HG02759 (cell line): ENCODE measurements around the gene BIRC3.
"Not testable (repeated sequence)": the region's sequence is repeated elsewhere in the genome, so short reads cannot be mapped to it uniquely, and the experiment has no call there.

Experiments
- ATAC-seq: cut with Tn5 transposase; IDR thresholded peaks from one replicate; pipeline ENCODE4 v1.9.1; 2021; ENCODE audit warnings: mild to moderate bottlenecking, moderate library complexity; ENCODE audit not compliant: unreplicated experiment

BIRC3 gene

GRCh38 chr11:102367364-102367763 lies 50.1 kb downstream of the BIRC3 start:
- no peak for ATAC-seq

- peak; percentile 100 for ATAC-seq
These were observed 51.2 kb downstream of the BIRC3 start for GRCh38 chr11:102368472-102368871.

DNA sequence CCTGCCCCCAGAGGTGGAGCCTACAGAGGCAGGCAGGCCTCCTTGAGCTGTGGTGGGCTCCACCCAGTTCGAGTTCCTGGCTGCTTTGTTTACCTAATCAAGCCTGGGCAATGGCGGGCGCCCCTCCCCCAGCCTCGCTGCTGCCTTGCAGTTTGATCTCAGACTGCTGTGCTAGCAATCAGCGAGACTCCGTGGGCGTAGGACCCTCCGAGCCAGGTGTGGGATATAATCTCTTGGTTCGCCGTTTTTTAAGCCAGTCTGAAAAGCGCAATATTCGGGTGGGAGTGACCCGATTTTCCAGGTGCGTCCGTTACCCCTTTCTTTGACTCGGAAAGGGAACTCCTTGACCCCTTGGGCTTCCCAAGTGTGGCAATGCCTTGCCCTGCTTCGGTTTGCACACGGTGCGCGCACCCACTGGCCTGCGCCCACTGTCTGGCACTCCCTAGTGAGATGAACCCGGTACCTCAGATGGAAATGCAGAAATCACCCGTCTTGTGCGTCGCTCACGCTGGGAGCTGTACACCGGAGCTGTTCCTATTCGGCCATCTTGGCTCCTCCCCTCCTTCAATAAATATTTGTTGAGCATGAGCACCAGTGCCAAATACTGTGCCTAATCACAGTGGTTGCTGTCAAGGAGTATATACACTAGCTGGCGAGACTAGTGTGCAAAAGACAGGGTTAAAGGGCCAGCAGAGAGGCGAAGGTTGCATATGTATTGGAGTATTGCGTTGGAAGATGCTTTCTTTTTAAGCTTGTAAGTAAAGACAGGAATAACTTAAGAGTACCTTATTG lies 57.5 kb downstream of the BIRC3 start:
- ATAC-seq, result not testable (repeated sequence)

DNA sequence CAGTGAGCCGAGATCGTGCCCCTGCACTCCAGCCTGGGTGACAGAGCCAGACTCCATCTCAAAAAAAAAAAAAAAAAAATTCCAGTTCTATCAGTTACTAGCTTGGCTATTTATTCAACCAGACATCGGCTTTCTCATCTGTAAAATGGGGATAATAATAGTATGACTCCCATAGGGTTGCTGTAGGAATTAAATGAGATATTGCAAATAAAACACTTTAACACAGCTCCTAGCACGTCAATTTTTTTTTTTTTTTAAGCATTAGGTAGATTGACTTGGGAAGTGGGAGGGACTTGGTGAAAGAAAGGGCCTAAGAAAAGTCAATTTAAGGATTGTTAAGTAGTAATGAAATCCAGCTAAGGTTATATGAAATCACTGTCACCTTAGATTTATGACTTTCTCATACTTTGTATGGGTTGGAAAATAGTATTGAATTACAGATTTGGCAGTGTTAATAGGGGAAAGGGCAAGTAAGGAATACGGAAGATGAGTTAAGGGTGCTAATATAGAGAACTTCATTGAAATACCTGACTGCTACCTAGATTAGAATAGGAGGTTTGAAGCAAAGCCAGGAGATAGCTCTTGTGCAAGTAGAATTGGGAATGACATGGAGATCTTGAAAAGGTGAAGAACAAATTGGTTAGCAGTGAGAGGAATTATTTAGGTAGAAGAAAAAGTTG lies 58.6 kb downstream of the BIRC3 start:
- no peak for ATAC-seq

GRCh38 chr11:102377891-102378290 lies 60.6 kb downstream of the BIRC3 start:
- ATAC-seq, result no peak

DNA sequence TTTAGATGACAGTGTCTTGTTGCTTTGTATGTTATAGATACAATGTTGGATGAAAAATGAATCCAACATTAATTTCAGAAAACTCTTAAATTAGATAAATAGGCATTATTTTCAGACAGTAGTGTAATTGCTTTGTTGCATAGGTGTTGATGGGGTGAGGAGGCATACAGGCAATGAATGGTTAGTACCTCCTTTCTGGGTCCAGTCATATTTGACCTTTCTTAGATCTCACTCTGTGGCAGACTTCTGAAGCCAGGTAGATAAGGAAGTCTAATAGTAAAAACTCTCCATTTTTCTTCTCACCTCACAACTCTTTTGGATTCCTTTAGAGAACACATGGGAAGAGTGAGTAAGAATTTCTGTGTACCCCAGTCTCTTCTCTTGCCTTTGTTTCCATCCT lies 61.5 kb downstream of the BIRC3 start:
- no peak for ATAC-seq

- no peak for ATAC-seq
These were observed 65.1 kb downstream of the BIRC3 start for GRCh38 chr11:102382384-102382783.

- no peak for ATAC-seq
These were observed 66.6 kb downstream of the BIRC3 start for GRCh38 chr11:102383839-102384238.

DNA sequence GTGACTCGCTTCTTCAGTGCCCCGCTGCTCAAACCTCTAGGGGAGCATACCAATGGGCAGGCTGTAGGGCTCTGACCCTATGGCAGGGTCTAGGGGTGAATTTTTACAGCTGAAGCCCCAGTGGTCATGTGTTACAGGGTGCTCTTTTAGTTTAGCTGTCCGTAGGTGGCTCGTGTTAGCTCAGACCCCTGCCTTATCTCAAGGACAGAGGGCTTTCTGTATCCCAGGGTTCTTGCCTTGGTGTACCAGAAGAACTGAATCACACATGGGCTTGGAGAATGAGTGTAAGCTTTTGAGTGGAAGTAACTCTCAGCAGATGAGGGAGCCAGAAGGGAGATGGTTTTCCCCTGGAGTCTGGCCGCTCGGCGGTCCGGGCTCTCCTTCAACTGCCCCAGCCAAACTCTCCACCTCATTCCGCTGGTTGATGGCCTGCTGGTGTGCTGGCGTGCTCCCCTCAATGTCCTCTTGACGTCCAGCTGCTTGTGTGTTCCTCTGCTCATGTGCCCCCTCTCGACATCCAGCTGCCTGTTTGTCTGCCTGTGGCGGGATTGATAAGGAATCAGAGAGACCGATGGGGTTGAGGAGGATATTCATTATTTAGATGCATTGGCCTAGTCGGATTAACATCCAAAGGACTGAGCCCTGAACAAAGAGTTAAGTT lies 67.3 kb downstream of the BIRC3 start:
- ATAC-seq, result no peak

DNA sequence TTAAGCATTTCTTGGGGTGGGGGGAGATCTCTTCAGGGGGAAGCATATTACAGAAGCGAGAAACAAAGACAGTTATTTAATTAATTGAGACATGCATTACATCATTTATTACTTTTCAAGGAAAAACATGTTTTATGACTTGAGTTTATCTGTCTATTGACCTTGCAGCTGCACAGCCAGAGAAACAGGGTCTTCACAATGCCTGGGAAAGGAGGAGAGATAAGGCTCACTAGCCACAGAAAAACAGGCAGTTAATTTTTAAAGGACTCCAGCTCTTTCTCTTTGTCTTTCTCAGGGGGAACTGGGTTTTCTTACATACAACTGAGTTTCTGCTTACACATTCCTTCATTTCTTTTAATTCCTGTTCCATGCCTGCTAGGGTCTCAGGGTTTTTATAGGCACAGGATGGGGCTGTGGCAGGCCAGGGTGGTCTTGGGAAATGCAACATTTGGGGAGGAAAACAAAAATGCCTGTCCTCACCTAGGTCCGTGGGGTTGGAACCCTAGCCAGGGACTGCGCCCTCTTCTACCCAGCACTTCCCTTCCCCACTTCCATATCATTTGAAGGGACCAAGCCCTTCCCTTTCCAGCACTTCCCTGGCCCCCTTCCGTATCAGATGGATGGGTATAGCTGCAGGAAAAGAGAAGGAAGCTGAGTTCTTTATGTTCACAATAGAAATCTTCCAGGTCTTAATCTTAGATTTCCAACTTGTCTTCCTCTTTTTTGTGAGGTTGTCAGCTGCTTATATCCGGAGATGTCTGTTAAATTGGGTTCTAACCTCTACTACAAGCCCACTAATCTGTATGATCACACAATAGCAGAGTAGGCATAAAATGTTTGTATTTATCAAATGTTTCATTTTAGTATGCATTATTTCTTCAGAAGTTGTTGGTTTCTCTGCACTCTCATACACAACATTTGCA lies 68.1 kb downstream of the BIRC3 start:
- ATAC-seq, result no peak

DNA sequence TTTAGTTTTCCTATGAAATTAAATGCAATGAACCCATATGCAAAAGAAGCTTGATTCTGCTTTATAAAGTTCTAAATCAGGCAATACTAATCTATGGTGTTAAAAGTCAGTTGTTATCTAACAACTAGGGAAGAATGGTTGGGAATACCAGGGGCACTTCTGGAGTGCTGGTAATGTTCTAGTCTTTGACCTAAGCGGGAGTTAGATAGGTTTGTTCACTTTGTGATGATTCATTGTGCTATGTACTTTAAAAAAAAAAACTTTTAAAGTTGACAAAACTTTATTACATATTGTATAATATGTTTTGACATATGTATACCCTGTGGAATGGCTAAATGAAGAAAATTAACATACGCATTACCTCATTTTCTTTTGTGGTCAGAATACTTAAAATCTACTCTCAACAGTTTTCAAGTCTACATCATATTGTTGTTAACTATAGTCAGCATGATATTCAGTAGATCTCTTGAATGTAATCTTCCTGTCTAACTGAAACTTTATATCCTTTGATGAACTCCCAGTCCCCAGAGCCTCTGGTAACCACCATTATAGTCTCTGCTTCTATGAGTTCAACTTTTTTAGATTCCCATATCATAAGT lies 69.0 kb downstream of the BIRC3 start:
- ATAC-seq, result no peak

- no peak for ATAC-seq
These were observed 69.9 kb downstream of the BIRC3 start for GRCh38 chr11:102387043-102387781.
